Mesodermal cell (in vitro differentiated cells): ENCODE measurements around the gene FAF2.
A peak's percentile ranks its signal among the peaks of the same experiment; 100 is the strongest.
"Not testable (repeated sequence)": the region's sequence is repeated elsewhere in the genome, so short reads cannot be mapped to it uniquely, and the experiment has no call there.

Experiments used
- H3K27ac ChIP-seq: 2 replicates; pipeline ENCODE4 v1.7.0; 2013; ENCODE audit warnings: mild to moderate bottlenecking, low read depth, low read length, moderate library complexity; ENCODE audit not compliant: severe bottlenecking
- H3K36me3 ChIP-seq: 2 replicates; pipeline ENCODE4 v1.7.1; 2013; ENCODE audit warnings: mild to moderate bottlenecking, low read length, moderate library complexity; ENCODE audit not compliant: control insufficient read depth, insufficient read depth
- H3K4me1 ChIP-seq: one replicate; pipeline ENCODE4 v1.7.1; 2013; ENCODE audit warnings: mild to moderate bottlenecking, low read length; ENCODE audit not compliant: insufficient read depth, control insufficient read depth, poor library complexity, severe bottlenecking
- H3K4me3 ChIP-seq: 2 replicates; pipeline ENCODE4 v1.7.0; 2013; ENCODE audit warnings: low read length, control low read depth, mild to moderate bottlenecking; ENCODE audit not compliant: insufficient read depth, poor library complexity, severe bottlenecking; ENCODE audit errors: extremely low read depth
- H3K9me3 ChIP-seq: 2 replicates; pipeline ENCODE4 v1.7.1; 2013; ENCODE audit warnings: mild to moderate bottlenecking, low read length, moderate library complexity; ENCODE audit not compliant: control insufficient read depth
- WGBS, 2 experiments: methylation state at CpG; one replicate each; pipeline ENCODE4 v1.1.5; 2013; ENCODE audit warnings: missing lambda C conversion rate in 2 of 2; ENCODE audit not compliant: insufficient coverage in 2 of 2; 5-methylcytosine and 5-hydroxymethylcytosine counted together

FAF2 gene

DNA sequence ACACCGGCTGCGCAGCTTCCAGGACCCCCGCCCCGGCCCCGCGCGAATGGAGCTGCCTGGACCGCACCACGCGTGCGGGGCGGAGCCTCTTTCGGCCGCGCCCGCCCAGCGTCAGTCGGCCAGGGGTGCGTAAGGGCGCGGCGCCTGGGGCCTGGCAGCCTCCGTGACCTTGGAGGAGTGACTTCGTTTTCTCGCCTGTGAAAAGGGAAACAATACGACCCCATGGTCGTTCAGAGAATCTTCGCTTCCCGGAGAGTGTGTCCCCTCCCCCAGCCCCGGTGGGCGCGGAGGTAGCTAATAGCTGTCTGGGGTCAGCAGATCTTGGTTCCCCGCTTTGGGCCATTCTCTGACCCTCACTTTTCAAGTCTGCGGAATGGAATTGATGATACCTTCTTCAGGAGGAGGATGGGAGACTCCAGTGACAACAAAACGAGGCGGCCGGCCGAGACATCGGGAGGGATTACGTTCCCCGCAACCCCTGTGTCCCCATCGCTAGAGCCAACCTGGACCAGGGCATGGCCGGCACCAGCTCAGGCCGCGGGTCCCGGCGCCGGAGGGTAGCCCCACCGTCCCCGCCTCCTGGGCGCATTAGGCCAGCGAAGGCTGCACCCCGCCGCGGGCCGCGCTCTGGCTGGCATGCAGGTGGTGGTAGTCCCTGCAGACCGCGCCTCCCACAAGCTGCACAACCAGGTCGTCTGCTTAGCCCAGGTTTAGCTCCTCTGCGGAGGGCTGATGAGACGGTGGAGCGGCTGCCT, 95.4 kb downstream of the FAF2 start:
- 1% methylated on average over 46 to 55 of the region's 63 CpGs for WGBS, 2 experiments
- H3K9me3 ChIP-seq, result no peaks in the 10 kb centered on the region
- no peak overlapping the region for H3K27ac ChIP-seq

DNA sequence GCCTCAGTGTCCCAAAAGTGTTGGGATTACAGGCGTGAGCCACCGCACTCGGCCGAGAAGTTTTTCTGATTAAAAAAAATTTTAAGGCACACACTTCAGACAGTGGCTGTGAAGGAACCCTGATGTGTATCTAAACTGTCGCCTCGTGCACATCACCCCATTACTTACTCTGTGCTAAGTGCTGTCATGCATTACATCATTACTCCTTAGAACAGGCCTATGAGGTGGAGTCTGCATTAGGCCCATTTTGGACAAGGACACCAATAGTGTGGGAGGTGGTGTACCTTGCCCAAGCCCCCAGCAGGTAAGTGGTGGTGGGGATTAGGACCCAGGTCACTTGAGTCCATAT, 97.2 kb downstream of the FAF2 start:
- peaks cover 20% of the 10 kb centered on the region for H3K4me1 ChIP-seq
- no peak overlapping the region for H3K27ac ChIP-seq
- WGBS, 2 experiments, result 98 to 100% methylated on average over 2 to 6 of the region's 6 CpGs
- H3K36me3 ChIP-seq, result no peaks in the 10 kb centered on the region
- no peaks in the 10 kb centered on the region for H3K9me3 ChIP-seq
- H3K4me3 ChIP-seq, result no peak overlapping the region

More for the DNA sequence above, 95.4 kb downstream of the FAF2 start:
- Histone ChIP-seq H3K4me3 (peak overlapping the region; percentile 50), H3K36me3 (no peaks in the 10 kb centered on the region), H3K4me1 (peaks cover 20% of the 10 kb centered on the region)

- Histone ChIP-seq H3K9me3 (no peaks in the 10 kb centered on the region), H3K36me3 (no peaks in the 10 kb centered on the region), H3K4me1 (peaks cover 16% of the 10 kb centered on the region), H3K4me3 (no peak overlapping the region), H3K27ac (no peak overlapping the region)
- WGBS, 2 experiments, result 83 to 86% methylated on average over 10 to 12 of the region's 13 CpGs
Measured at GRCh38 chr5:176545737-176546509, 97.7 kb downstream of the FAF2 start.

DNA sequence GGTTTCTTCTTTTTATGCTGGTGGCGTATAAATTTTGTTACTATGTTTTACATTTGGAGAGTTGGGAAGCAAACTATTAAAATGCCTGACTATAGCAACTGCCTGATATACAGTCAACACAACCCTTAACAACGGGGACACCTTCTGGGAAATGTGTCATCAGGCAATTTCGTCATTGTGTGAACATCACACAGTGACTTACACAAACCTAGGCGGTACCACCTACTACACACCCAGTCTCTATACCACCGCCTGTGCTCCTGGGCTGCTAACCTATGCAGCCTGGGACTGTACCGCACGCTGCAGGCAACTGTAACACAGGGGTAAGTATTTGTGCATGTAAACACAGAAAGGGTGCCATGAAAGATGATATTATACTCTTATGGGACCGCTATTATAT, 99.6 kb downstream of the FAF2 start:
- Histone ChIP-seq H3K4me3 (no peak overlapping the region), H3K27ac (no peak overlapping the region), H3K9me3 (no peaks in the 10 kb centered on the region), H3K4me1 (peaks cover 3% of the 10 kb centered on the region), H3K36me3 (no peaks in the 10 kb centered on the region)
- WGBS, 2 experiments, result 88% methylated on average over 4 to 6 of the region's 8 CpGs

DNA sequence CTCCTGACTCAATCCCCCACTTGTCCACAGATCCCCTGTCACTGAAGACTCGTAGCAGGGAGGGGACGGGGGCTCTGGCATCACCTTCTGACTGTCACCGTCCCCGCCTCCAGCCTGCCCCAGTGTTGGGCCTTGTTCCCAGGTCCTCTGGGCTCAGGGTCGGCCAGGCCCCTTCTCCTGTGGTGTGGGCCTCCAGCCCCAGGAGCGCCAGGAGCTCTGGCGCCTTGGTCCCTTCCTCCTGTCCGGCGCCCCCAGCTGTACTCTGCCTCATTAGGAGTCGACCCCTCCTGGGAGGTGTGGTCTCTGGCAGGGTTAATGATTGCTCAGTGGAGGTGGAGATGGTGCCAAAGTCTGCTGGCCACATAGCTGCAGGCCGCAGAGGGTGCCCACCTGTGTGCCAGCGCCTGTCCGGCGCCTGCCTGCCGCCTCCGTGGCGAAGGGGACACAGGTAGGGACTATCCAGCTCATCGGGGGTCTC, 100.8 kb downstream of the FAF2 start, which contains the start of gene CDHR2:
Gene CDHR2 (plus strand): TSS at position 376 of the 478 bp plus-strand sequence. CDS start 16,011 bp downstream, outside the sequence.
- 91 to 92% methylated on average over 12 to 14 of the region's 18 CpGs for WGBS, 2 experiments

GRCh38 chr5:176549871-176550270, 101.7 kb downstream of the FAF2 start:
- Histone ChIP-seq H3K27ac (no peak overlapping the region), H3K9me3 (no peaks in the 10 kb centered on the region), H3K36me3 (no peaks in the 10 kb centered on the region), H3K4me1 (peaks cover 3% of the 10 kb centered on the region), H3K4me3 (no peak overlapping the region)
- 91% methylated on average over 6 to 7 of the region's 7 CpGs for WGBS, 2 experiments

More for the DNA sequence above, 100.8 kb downstream of the FAF2 start, which contains the start of gene CDHR2:
- Histone ChIP-seq H3K27ac (no peak within 1 kb of the TSS), H3K36me3 (no peaks in the 10 kb centered on the region), H3K4me1 (peaks cover 3% of the 10 kb centered on the region), H3K4me3 (no peak within 1 kb of the TSS), H3K9me3 (no peaks in the 10 kb centered on the region)

GRCh38 chr5:176550275-176550831, 102.2 kb downstream of the FAF2 start:
- H3K9me3 ChIP-seq, result no peaks in the 10 kb centered on the region
- no peak overlapping the region for H3K27ac ChIP-seq
- peaks cover 3% of the 10 kb centered on the region for H3K4me1 ChIP-seq
- H3K36me3 ChIP-seq, result no peaks in the 10 kb centered on the region
- H3K4me3 ChIP-seq, result no peak overlapping the region
- WGBS, 2 experiments, result 89 to 90% methylated on average over 13 to 15 of the region's 16 CpGs

GRCh38 chr5:176550937-176551336, 102.8 kb downstream of the FAF2 start:
- H3K4me3 ChIP-seq, H3K4me1 ChIP-seq, H3K36me3 ChIP-seq, H3K9me3 ChIP-seq, H3K27ac ChIP-seq: not testable (repeated sequence)
- 87 to 89% methylated on average over 9 of the region's 11 CpGs for WGBS, 2 experiments

DNA sequence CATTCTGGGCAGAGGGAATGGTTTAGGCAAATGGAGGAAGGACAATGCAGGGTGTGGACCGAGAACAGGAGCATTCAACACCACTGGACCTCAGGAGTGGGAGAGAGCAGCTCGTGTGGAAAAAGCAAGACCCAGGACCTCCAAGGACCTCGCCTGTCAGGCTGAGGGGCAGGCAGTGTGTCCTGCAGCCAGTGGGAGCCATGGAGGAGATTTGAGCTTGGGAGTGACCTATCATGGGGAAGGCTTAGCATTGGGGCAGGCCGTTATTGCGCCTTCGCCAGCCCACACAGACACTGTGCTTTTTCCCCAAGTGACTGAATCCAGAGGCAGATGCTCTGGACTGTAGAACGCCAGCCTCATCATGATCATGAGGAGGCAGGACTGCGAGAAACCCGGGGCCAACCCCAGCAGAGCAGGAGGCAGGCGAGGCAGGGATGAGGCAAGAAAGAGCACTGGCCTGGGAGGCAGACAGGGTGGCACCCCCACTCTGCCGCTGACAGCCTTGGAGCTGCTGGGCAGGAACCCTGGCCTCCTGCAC, 104.2 kb downstream of the FAF2 start:
- Histone ChIP-seq H3K4me1 (peaks cover 3% of the 10 kb centered on the region), H3K27ac (no peak overlapping the region), H3K36me3 (no peaks in the 10 kb centered on the region), H3K9me3 (no peaks in the 10 kb centered on the region), H3K4me3 (no peak overlapping the region)
- WGBS, 2 experiments, result 91 to 95% methylated on average over 11 of the region's 11 CpGs

DNA sequence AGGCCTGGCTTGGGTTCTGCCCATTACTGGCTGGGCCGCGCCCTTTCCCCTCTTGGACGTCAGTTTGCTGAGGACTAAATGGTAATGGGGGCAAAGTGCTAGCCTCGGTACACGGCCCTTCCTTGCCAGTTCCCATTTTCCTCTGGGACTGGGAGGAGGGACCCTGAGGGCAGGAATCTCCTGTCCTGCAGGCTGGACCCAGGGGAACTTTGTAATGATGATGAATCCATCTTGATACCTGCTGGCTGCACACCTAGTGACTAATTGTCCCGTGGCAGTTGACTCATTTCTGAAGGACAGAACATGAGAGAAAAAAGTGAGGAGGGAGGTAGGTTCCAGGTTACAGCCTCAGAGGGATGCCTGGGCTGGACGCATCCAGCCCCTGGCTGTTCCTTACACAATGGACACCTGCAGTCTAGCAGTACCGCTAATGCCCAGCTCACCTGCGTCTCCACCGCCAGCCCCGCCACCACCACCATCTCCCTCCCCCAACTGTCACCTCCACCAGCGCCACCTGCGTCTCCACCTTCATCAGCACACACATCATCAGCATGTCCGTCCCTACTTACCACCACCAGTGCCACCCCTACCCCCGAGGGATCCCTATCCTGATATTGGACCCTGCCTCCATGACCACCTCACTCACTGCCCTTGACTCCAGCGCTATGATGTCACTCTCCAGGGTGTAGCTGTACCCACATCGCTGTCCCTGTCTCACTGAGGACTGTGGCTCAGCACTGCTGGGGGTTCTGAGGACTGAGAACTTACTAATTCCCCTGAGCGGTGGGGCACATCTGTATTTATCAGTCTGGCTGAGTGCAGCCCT, 105.3 kb downstream of the FAF2 start:
- peaks cover 3% of the 10 kb centered on the region for H3K4me1 ChIP-seq
- no peaks in the 10 kb centered on the region for H3K36me3 ChIP-seq
- no peak overlapping the region for H3K27ac ChIP-seq
- 54 to 83% methylated on average over 7 to 14 of the region's 18 CpGs for WGBS, 2 experiments
- H3K4me3 ChIP-seq, result no peak overlapping the region
- H3K9me3 ChIP-seq, result no peaks in the 10 kb centered on the region
